AG04449 (cell line): Measurements from ENCODE around the gene PCCA.
"Not testable (repeated sequence)": the region's sequence is repeated elsewhere in the genome, so short reads cannot be mapped to it uniquely, and the experiment has no call there.

Source experiments
- CTCF ChIA-PET: fragments of 350-600 bp; formaldehyde crosslinking; extraction: SDS; loops from one replicate; lab custom pipeline; 2021; ENCODE audit warnings: antibody characterized with exemption; lab: Yijun Ruan, JAX
- POLR2A ChIA-PET: fragments of 400-600, 350-600 bp; formaldehyde crosslinking; extraction: SDS; loops from one replicate; lab custom pipeline; 2020; ENCODE audit warnings: antibody characterized with exemption, inconsistent platforms; lab: Yijun Ruan, JAX
- DNase-seq: peaks from one replicate; pipeline ENCODE4 v3.0.0-alpha.2; 2010; ENCODE audit warnings: low read depth, low spot score
- H3K4me3 ChIP-seq: 2 replicates; pipeline ENCODE4 v1.5.1; 2011; ENCODE audit warnings: low read depth, mild to moderate bottlenecking, control low read depth, low read length
- CTCF ChIP-seq: IDR thresholded peaks from one replicate; pipeline ENCODE4 v1.5.1; 2011; ENCODE audit warnings: mild to moderate bottlenecking, moderate library complexity, low read length, control low read depth, inconsistent platforms; ENCODE audit not compliant: insufficient read depth; ENCODE audit errors: missing control alignments

The PCCA gene

DNA sequence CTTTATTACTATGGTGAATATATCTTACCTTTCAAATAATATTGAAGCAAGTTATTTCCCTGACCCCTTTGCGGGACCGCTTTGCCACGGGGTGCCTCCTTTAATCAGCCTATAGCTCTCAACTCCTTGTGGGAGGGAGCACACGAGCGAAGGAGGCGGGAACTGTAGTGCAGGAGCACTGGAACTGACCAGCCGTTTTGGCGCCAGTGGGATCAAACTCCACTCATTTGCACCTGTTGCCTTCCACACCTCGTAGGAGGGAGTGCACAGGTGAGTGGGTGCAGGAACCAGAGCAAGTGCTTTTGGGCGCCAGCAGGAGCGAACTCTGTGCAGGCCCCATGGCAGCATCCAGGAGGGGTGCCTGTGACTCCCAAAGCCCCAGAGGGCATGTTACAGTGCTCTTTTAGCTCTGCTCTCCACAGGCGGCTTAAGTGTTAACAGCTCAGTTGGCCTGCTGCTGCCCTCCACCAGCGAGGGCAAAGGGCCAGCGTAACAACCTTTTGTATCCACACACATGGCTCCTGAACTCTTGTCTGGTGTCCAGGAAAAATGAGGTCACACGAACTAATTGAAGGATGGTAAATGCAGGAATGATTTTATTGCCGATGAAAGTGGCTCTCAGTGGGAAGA is 292.8 kb downstream of the PCCA start:
- no peak overlapping the region for H3K4me3 ChIP-seq
- CTCF ChIA-PET, result no interaction called here
- DNase-seq, result no peak
- no peak for TF ChIP-seq CTCF
- POLR2A ChIA-PET, result no interaction called here

- TF ChIP-seq CTCF, result no peak
- ChIA-PET POLR2A (no interaction called here), CTCF (interaction anchor here (0.7 to 1.0 kb wide), 2 partner anchors 19 to 291 kb away, joined by 3 read pairs; no protein-coding TSS in a partner anchor)
- DNase-seq, result no peak
- H3K4me3 ChIP-seq, result no peak overlapping the region
Measured at GRCh38 chr13:100382785-100383184, 293.9 kb downstream of the PCCA start.

- TF ChIP-seq CTCF, result no peak
- POLR2A ChIA-PET, result no interaction called here
- no peak overlapping the region for H3K4me3 ChIP-seq
- CTCF ChIA-PET, result no interaction called here
- DNase-seq, result no peak
Measured at GRCh38 chr13:100387416-100387815, 298.5 kb downstream of the PCCA start.

- DNase-seq, CTCF ChIA-PET, POLR2A ChIA-PET: not testable (repeated sequence)
Measured at GRCh38 chr13:100388150-100388549, 299.3 kb downstream of the PCCA start.

GRCh38 chr13:100388923-100389322 is 300.0 kb downstream of the PCCA start:
- ChIA-PET POLR2A (no interaction called here), CTCF (no interaction called here)
- H3K4me3 ChIP-seq, result no peak overlapping the region

More at GRCh38 chr13:100388150-100388549, 299.3 kb downstream of the PCCA start:
- H3K4me3 ChIP-seq, result not testable (repeated sequence)

DNA sequence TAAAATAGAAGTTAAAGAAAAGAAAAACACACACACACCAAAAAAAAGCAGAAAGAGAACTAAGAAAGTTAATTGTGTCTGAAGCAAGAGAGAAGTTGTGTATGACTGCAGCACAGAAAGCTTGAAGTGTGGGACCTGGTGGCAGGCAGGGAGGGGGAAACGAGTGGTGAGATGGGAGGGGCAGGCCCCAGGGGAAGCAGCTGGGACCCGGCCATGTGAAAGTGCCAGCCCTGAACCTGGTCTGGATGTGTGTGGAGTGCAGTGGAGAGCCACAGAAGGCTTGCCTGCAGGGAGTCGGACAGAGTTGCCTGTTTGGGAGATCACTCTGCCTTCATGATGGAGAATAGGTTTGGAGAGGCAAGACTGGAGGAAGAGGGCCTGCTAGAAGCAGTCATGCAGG is 300.7 kb downstream of the PCCA start:
- CTCF ChIA-PET, result no interaction called here
- POLR2A ChIA-PET, result no interaction called here
- DNase-seq, result no peak
- TF ChIP-seq CTCF, result no peak
- H3K4me3 ChIP-seq, result no peak overlapping the region

More at GRCh38 chr13:100388923-100389322, 300.0 kb downstream of the PCCA start:
- no peak for TF ChIP-seq CTCF
- no peak for DNase-seq
